ENCODE results near the gene ZNF414.
A peak's percentile ranks its signal among the peaks of the same experiment; 100 is the strongest.
"Not testable (repeated sequence)": the region's sequence is repeated elsewhere in the genome, so short reads cannot be mapped to it uniquely, and the experiment has no call there.

Gene ZNF414

GRCh38 chr19:8517551-8518442 is 3.8 kb upstream of the ZNF414 start:
- DNase-seq = peak; percentile 60

GRCh38 chr19:8515317-8515716 is 1.4 kb upstream of the ZNF414 start:
- DNase-seq = peak; percentile 63

GRCh38 chr19:8514505-8515009 is 590 bp upstream of the ZNF414 start:
- not testable (repeated sequence) for DNase-seq

GRCh38 chr19:8513036-8513686 is 806 bp downstream of the ZNF414 start:
- DNase-seq = no peak

GRCh38 chr19:8512115-8512967 is 1.6 kb downstream of the ZNF414 start:
- no peak for DNase-seq

- DNase-seq = no peak
Measured at GRCh38 chr19:8511573-8512101, 2.3 kb downstream of the ZNF414 start.

GRCh38 chr19:8510589-8511115 is 3.3 kb downstream of the ZNF414 start:
- DNase-seq = no peak

GRCh38 chr19:8506402-8506957 is 7.5 kb downstream of the ZNF414 start:
- DNase-seq = no peak

- DNase-seq = peak; percentile 52
Measured at GRCh38 chr19:8505680-8506401, 8.1 kb downstream of the ZNF414 start.

GRCh38 chr19:8504919-8505318 is 9.0 kb downstream of the ZNF414 start:
- DNase-seq = no peak

GRCh38 chr19:8504171-8504570 is 9.8 kb downstream of the ZNF414 start:
- DNase-seq = no peak

- peak; percentile 39 for DNase-seq
Measured at GRCh38 chr19:8503510-8503909, 10.5 kb downstream of the ZNF414 start.

- no peak for DNase-seq
Measured at GRCh38 chr19:8501981-8502380, 12.0 kb downstream of the ZNF414 start.

GRCh38 chr19:8501516-8501915 is 12.5 kb downstream of the ZNF414 start:
- DNase-seq = no peak

GRCh38 chr19:8500158-8500557 is 13.8 kb downstream of the ZNF414 start:
- peak; percentile 11 for DNase-seq

GRCh38 chr19:8499048-8499833 is 14.7 kb downstream of the ZNF414 start:
- no peak for DNase-seq

GRCh38 chr19:8498295-8498694 is 15.7 kb downstream of the ZNF414 start:
- DNase-seq = no peak

GRCh38 chr19:8494158-8494557 is 19.8 kb downstream of the ZNF414 start:
- peak; percentile 24 for DNase-seq

- DNase-seq = no peak
Measured at GRCh38 chr19:8491574-8491973, 22.4 kb downstream of the ZNF414 start.

GRCh38 chr19:8490873-8491272 is 23.1 kb downstream of the ZNF414 start:
- DNase-seq = no peak

GRCh38 chr19:8490395-8490760 is 23.6 kb downstream of the ZNF414 start:
- no peak for DNase-seq

Measured in CD4-positive, alpha-beta T cell treated with Interferon gamma for 1 hour (primary cell).